HepG2 (cell line): ENCODE results near the gene ANKUB1. TPM values are rescaled to one million over a fixed set of nuclear protein-coding genes. Genes with fewer than 3 reads are reported as not detected.

Source experiments
- ATAC-seq: fragments of 200-7000 bp; cut with Tn5 transposase; 3 replicates; pipeline ENCODE4 v1.9.1; 2020; ENCODE audit warnings: mild to moderate bottlenecking, moderate library complexity
- BruUV-seq: library from RNA; stranded (reverse); fragments of 400-500 nt; replicated peaks from 2 replicates; lab custom pipeline; 2021; lab: Mats Ljungman, UMichigan
- CTCF ChIA-PET: fragments of 300-600 bp; formaldehyde crosslinking; extraction: SDS; loops from one replicate; lab custom pipeline; 2021; ENCODE audit warnings: low total read pairs, inconsistent platforms, low intra/inter-chr PET ratio; lab: Yijun Ruan, JAX
- POLR2A ChIA-PET: fragments of 350-600 bp; sonication (Branson Sonifier 250); formaldehyde crosslinking; loops from one replicate; lab custom pipeline; 2020; ENCODE audit warnings: antibody characterized with exemption, inconsistent platforms; lab: Yijun Ruan, JAX
- DNase-seq: peaks from one replicate; pipeline ENCODE4 v3.0.0-alpha.2; 2015; ENCODE audit warnings: low spot score
- FAIRE-seq: peaks from 3 replicates; lab custom pipeline; 2011; peaks lifted over from hg19 to GRCh38; lab: Jason Lieb, UNC
- H2AFZ ChIP-seq: one replicate; pipeline ENCODE4 v1.6.1; 2011; ENCODE audit warnings: low read length, inconsistent platforms
- H3K27ac ChIP-seq: fragments of 300-600 bp; 3 replicates; pipeline ENCODE4 v1.8.0; 2011; ENCODE audit warnings: mixed run types, mild to moderate bottlenecking, mixed read lengths, low read length, inconsistent platforms; ENCODE audit not compliant: insufficient read depth; ENCODE audit errors: extremely low read length
- H3K27me3 ChIP-seq, 2 experiments: fragments of 200-600 bp in 1 of 2; 2 replicates in 1 of 2; 3 replicates in 1 of 2; pipeline versions ENCODE4 v1.6.0 to v1.8.0; 2011; ENCODE audit warnings: low read length in 2 of 2, mild to moderate bottlenecking in 2 of 2, moderate library complexity in 2 of 2, inconsistent platforms in 1 of 2; ENCODE audit not compliant: insufficient read depth in 2 of 2, control insufficient read depth in 1 of 2
- H3K36me3 ChIP-seq, 2 experiments: fragments of 200-600 bp in 1 of 2; replicated peaks in 1 of 2; 2 replicates in 1 of 2; 3 replicates in 1 of 2; pipeline versions ENCODE4 v1.5.1 to v1.8.0; 2011; ENCODE audit warnings: low read length in 2 of 2, inconsistent platforms in 1 of 2; ENCODE audit not compliant: insufficient read depth in 2 of 2, control insufficient read depth in 1 of 2
- H3K4me1 ChIP-seq: 2 replicates; pipeline ENCODE4 v1.5.1; 2012; ENCODE audit warnings: low read length, inconsistent platforms; ENCODE audit not compliant: insufficient read depth
- H3K4me2 ChIP-seq: 2 replicates; pipeline ENCODE4 v1.6.0; 2011; ENCODE audit warnings: low read depth, low read length, inconsistent platforms
- H3K4me3 ChIP-seq, 3 experiments: fragments of 200-600 bp in 1 of 3; sonication (generic), shearing (Covaris generic) in 1 of 3; replicated peaks in 1 of 3; 2 replicates each; pipeline ENCODE4 v1.5.1; 2011 to 2016; ENCODE audit warnings: low read length in 3 of 3, inconsistent platforms in 2 of 3, low read depth in 2 of 3, mild to moderate bottlenecking in 2 of 3, control low read depth in 1 of 3, mixed read lengths in 1 of 3; ENCODE audit not compliant: insufficient read depth in 1 of 3
- H3K79me2 ChIP-seq: one replicate; pipeline ENCODE4 v1.6.1; 2011; ENCODE audit warnings: low read length, inconsistent platforms; ENCODE audit not compliant: insufficient read depth
- H3K9ac ChIP-seq: 2 replicates; pipeline ENCODE4 v1.6.0; 2011; ENCODE audit warnings: mild to moderate bottlenecking, low read depth, low read length, inconsistent platforms; ENCODE audit not compliant: insufficient read depth
- H3K9me3 ChIP-seq: 2 replicates; pipeline ENCODE4 v1.5.1; 2012; ENCODE audit warnings: mild to moderate bottlenecking, low read length
- H4K20me1 ChIP-seq: 2 replicates; pipeline ENCODE4 v1.6.0; 2011; ENCODE audit warnings: inconsistent platforms, mild to moderate bottlenecking, low read length, moderate library complexity; ENCODE audit not compliant: insufficient read depth
- CBX5 ChIP-seq: sonication (generic); formaldehyde crosslinking; IDR thresholded peaks from 2 replicates; pipeline ENCODE4 v1.4.0; 2020; ENCODE audit warnings: missing genetic modification reagents, borderline replicate concordance
- HOXD1 ChIP-seq: sonication (generic); formaldehyde crosslinking; IDR thresholded peaks from 2 replicates; pipeline ENCODE4 v1.5.0; 2020; ENCODE audit warnings: missing genetic modification reagents
- ISL2 ChIP-seq: sonication (generic); formaldehyde crosslinking; IDR thresholded peaks from 2 replicates; pipeline ENCODE4 v1.5.0; 2020; ENCODE audit warnings: missing genetic modification reagents
- MIER2 ChIP-seq: IDR thresholded peaks from 2 replicates; pipeline ENCODE4 v1.6.1; 2016; ENCODE audit warnings: missing biosample characterization, missing genetic modification reagents
- SIX1 ChIP-seq: sonication (generic); formaldehyde crosslinking; IDR thresholded peaks from 2 replicates; pipeline ENCODE4 v1.4.0; 2020; ENCODE audit warnings: missing genetic modification reagents, borderline replicate concordance
- ZFP90 ChIP-seq: sonication (generic); formaldehyde crosslinking; IDR thresholded peaks from 2 replicates; pipeline ENCODE4 v1.8.0; 2022; ENCODE audit warnings: missing genetic modification reagents, mild to moderate bottlenecking, inconsistent platforms, borderline replicate concordance
- ZNF652 ChIP-seq: IDR thresholded peaks from 2 replicates; pipeline ENCODE4 v1.6.1; 2016; ENCODE audit warnings: low read depth, borderline replicate concordance
- ZNF768 ChIP-seq: sonication (generic); formaldehyde crosslinking; IDR thresholded peaks from 2 replicates; pipeline ENCODE4 v1.4.0; 2020; ENCODE audit warnings: missing genetic modification reagents
- WGBS: methylation state at CpG from one replicate; pipeline ENCODE4 v1.1.6; 2017; ENCODE audit warnings: low lambda C conversion rate; 5-methylcytosine and 5-hydroxymethylcytosine counted together
- in situ Hi-C: cut with HindIII; loops from 2 replicates; pipeline ENCODE4 v1.10.0; 2017; ENCODE audit warnings: low pct_unique_long_range_greater_than_20kb; ENCODE audit not compliant: extremely low pct_ligation_motif_present
- intact Hi-C: fragments of 100-400 bp; cut with micrococcal nuclease; formaldehyde crosslinking; loops from one replicate; pipeline ENCODE4 v1.10.0; 2022; ENCODE audit not compliant: unreplicated experiment
- polyA plus RNA-seq, 8 experiments: library from polyadenylated mRNA; depleted of rRNA in 3 of 8; stranded (reverse) in 7 of 8; unstranded in 1 of 8; fragments of >200 nt; fragmentation: Illumina TruSeq in 4 of 8; extraction: Trizol in 4 of 8; gene quantifications; 2 replicates each; pipeline versions ENCODE4 v1.2.1 to v1.2.3, GENCODE V29; 2011 to 2016; ENCODE audit warnings: low read depth in 4 of 8, missing spikeins in 1 of 8, mixed read lengths in 1 of 8; ENCODE audit not compliant: insufficient read depth in 1 of 8
- total RNA-seq, 5 experiments: library from RNA; depleted of rRNA; stranded (reverse); fragments of >200 nt; fragmentation: Illumina TruSeq; extraction: Trizol; gene quantifications; 2 replicates each; pipeline ENCODE4 v1.2.3, GENCODE V29; 2016; ENCODE audit warnings: low read depth in 1 of 5
- TF ChIP-seq, protein P1 (sequence below): sonication (generic); formaldehyde crosslinking; IDR thresholded peaks from 2 replicates; pipeline ENCODE4 v1.4.0; 2020; ENCODE audit warnings: missing genetic modification reagents, borderline replicate concordance
- TF ChIP-seq, protein P2 (sequence below): sonication (generic); formaldehyde crosslinking; IDR thresholded peaks from 2 replicates; pipeline ENCODE4 v1.4.0; 2020; ENCODE audit warnings: missing genetic modification reagents, low read depth, mild to moderate bottlenecking, borderline replicate concordance
- TF ChIP-seq, protein P3 (sequence below): conservative IDR thresholded peaks from 2 replicates; pipeline ENCODE4 v1.6.1; 2018; ENCODE audit warnings: missing genetic modification reagents
- TF ChIP-seq, protein P4 (sequence below): sonication (generic); formaldehyde crosslinking; IDR thresholded peaks from 2 replicates; pipeline ENCODE4 v1.4.0; 2020; ENCODE audit warnings: missing genetic modification reagents

The ANKUB1 gene
- total and polyA plus RNA-seq, 2 of the 13 experiments (the other 11 are each of a cell fraction or from before 2014, with no cell fraction given), result not detected

DNA sequence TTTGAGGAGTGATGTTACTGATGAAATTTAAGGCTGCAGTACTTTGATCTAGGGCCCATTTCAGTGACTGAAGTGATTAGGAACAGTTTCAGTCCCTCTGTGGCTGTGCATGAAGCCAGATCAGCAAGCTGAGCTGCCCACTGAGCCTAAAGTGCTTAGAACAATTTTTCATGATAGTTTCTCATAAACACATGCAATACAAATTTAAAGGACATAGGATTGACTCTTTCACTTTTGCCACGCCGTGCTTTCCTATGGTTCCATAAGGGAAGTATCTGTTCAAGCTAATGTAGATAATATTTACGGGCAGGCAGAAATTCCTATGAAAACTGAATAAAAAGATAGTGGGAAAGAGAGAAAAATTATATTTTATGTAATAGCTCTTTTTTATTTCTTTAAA lies 10.6 kb downstream of the ANKUB1 start:
- Histone ChIP-seq H4K20me1 (no peaks in the 10 kb centered on the region), H3K4me1 (peaks cover 25% of the 10 kb centered on the region), H3K9ac (no peak overlapping the region), H3K4me2 (no peak overlapping the region), H3K27ac (no peak overlapping the region), H3K27me3 (no peaks in the 10 kb centered on the region), H3K79me2 (no peaks in the 10 kb centered on the region), H3K4me3 (no peak overlapping the region), H3K36me3 (no peaks in the 10 kb centered on the region), H2AFZ (no peak overlapping the region), H3K9me3 (no peaks in the 10 kb centered on the region)
- no peak for TF ChIP-seq ISL2 (CRISPR knock-in tag)
- POLR2A ChIA-PET, result no interaction called here
- ATAC-seq, result no peak
- in situ Hi-C loops (no loop called here), intact Hi-C loops (no loop called here)
- FAIRE-seq, result no peak
- DNase-seq, result no peak
- CTCF ChIA-PET, result no interaction called here
- 64% methylated on average over 3 of the region's 3 CpGs for WGBS
- no TSS peak for BruUV-seq

DNA sequence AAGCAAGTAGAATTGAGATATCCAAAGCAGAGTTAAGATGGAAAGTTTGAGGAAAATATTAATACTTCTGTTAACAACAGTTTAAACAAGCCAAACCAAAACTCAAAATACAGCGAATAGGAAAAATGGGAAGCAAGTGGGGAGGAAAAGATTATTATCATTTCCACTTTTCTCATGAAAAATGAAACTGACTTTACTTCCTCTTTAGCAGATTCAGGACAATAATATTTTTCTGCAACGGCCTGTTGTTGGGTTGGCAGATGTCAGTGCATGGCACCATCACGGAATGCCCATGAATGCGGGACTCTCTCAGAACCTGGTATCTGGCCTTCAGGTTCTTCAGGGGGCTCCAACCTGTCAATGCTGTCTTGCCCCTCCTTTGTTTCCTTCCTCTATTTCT lies 11.1 kb downstream of the ANKUB1 start:
- FAIRE-seq (no peak), ATAC-seq (no peak), DNase-seq (no peak)
- H3K9ac ChIP-seq, result no peak overlapping the region
- no peaks in the 10 kb centered on the region for H3K36me3 ChIP-seq
- H4K20me1 ChIP-seq, result no peaks in the 10 kb centered on the region
- WGBS, result 69% methylated on average over 4 of the region's 4 CpGs
- H2AFZ ChIP-seq, result no peak overlapping the region
- no peak overlapping the region for H3K27ac ChIP-seq
- BruUV-seq, result no TSS peak
- CTCF ChIA-PET, result no interaction called here
- in situ Hi-C loops (no loop called here), intact Hi-C loops (no loop called here)
- no peaks in the 10 kb centered on the region for H3K9me3 ChIP-seq
- H3K4me3 ChIP-seq, result no peak overlapping the region
- POLR2A ChIA-PET, result no interaction called here
- no peaks in the 10 kb centered on the region for H3K79me2 ChIP-seq
- no peaks in the 10 kb centered on the region for H3K27me3 ChIP-seq
- peaks cover 25% of the 10 kb centered on the region for H3K4me1 ChIP-seq
- H3K4me2 ChIP-seq, result no peak overlapping the region
- TF ChIP-seq, protein P1, sequence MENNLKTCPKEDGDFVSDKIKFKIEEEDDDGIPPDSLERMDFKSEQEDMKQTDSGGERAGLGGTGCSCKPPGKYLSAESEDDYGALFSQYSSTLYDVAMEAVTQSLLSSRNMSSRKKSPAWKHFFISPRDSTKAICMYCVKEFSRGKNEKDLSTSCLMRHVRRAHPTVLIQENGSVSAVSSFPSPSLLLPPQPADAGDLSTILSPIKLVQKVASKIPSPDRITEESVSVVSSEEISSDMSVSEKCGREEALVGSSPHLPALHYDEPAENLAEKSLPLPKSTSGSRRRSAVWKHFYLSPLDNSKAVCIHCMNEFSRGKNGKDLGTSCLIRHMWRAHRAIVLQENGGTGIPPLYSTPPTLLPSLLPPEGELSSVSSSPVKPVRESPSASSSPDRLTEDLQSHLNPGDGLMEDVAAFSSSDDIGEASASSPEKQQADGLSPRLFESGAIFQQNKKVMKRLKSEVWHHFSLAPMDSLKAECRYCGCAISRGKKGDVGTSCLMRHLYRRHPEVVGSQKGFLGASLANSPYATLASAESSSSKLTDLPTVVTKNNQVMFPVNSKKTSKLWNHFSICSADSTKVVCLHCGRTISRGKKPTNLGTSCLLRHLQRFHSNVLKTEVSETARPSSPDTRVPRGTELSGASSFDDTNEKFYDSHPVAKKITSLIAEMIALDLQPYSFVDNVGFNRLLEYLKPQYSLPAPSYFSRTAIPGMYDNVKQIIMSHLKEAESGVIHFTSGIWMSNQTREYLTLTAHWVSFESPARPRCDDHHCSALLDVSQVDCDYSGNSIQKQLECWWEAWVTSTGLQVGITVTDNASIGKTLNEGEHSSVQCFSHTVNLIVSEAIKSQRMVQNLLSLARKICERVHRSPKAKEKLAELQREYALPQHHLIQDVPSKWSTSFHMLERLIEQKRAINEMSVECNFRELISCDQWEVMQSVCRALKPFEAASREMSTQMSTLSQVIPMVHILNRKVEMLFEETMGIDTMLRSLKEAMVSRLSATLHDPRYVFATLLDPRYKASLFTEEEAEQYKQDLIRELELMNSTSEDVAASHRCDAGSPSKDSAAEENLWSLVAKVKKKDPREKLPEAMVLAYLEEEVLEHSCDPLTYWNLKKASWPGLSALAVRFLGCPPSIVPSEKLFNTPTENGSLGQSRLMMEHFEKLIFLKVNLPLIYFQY (CRISPR knock-in tag), result no peak
- TF ChIP-seq CBX5, result no peak
- TF ChIP-seq, protein P2, sequence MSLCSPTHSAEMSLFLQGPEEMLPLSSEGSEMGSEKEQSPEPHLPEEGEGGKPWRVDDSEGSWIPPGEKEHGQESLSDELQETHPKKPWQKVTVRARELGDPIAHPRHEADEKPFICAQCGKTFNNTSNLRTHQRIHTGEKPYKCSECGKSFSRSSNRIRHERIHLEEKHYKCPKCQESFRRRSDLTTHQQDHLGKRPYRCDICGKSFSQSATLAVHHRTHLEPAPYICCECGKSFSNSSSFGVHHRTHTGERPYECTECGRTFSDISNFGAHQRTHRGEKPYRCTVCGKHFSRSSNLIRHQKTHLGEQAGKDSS, result no peak
- TF ChIP-seq, protein P3, sequence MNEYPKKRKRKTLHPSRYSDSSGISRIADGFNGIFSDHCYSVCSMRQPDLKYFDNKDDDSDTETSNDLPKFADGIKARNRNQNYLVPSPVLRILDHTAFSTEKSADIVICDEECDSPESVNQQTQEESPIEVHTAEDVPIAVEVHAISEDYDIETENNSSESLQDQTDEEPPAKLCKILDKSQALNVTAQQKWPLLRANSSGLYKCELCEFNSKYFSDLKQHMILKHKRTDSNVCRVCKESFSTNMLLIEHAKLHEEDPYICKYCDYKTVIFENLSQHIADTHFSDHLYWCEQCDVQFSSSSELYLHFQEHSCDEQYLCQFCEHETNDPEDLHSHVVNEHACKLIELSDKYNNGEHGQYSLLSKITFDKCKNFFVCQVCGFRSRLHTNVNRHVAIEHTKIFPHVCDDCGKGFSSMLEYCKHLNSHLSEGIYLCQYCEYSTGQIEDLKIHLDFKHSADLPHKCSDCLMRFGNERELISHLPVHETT (CRISPR knock-in tag), result no peak
- TF ChIP-seq HOXD1 (CRISPR knock-in tag), result no peak
- TF ChIP-seq, protein P4, sequence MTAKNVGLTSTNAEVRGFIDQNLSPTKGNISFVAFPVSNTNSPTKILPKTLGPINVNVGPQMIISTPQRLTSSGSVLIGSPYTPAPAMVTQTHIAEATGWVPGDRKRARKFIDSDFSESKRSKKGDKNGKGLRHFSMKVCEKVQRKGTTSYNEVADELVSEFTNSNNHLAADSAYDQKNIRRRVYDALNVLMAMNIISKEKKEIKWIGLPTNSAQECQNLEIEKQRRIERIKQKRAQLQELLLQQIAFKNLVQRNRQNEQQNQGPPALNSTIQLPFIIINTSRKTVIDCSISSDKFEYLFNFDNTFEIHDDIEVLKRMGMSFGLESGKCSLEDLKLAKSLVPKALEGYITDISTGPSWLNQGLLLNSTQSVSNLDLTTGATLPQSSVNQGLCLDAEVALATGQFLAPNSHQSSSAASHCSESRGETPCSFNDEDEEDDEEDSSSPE, result no peak
- no peak for TF ChIP-seq ZFP90 (CRISPR knock-in tag)
- no peak for TF ChIP-seq ZNF652 (CRISPR knock-in tag)
- no peak for TF ChIP-seq SIX1 (CRISPR knock-in tag)
- TF ChIP-seq ZNF768 (CRISPR knock-in tag), result no peak
- no peak for TF ChIP-seq MIER2 (CRISPR knock-in tag)
